Measurements from ENCODE around the gene AFTPH. TPM values are rescaled to one million over a fixed set of nuclear protein-coding genes. Genes with fewer than 3 reads are reported as not detected.

The AFTPH gene
- total RNA-seq, 3 donors from 2014 or later (not counting 1 experiment from before 2014, with no cell fraction given): 28.9 to 39.6 (median 39.5) TPM

- 14% methylated on average over 3 of the region's 3 CpGs for whole genome bisulfite sequencing (ENCODE audit: insufficient coverage)
- Mint-ChIP-seq H3K4me1 (peaks cover 36 to 44% of the 10 kb centered on the region in 2 donors), H3K4me3 (peak overlapping the region; percentile 47), H3K27ac (peak overlapping the region; percentile 22 to 33), H3K27me3 (ENCODE audit: low read depth in 2 of 2) (no peaks in the 10 kb centered on the region), H3K9me3 (no peaks in the 10 kb centered on the region), H3K36me3 (no peaks in the 10 kb centered on the region)
- intact Hi-C loops (cut with micrococcal nuclease): no loop called here
- ATAC-seq (peak in 1 of 3 donors; percentile 44), DNase-seq (no peak)
- no peak overlapping the region for H3K27ac ChIP-seq (ENCODE audit: low read length)
- no peaks in the 10 kb centered on the region for H3K27me3 ChIP-seq (ENCODE audit: control insufficient read depth, insufficient read depth, low read length)
- no peak overlapping the region for H3K4me3 ChIP-seq (ENCODE audit: low read length)
- no peaks in the 10 kb centered on the region for H3K36me3 ChIP-seq (ENCODE audit: control insufficient read depth, insufficient read depth, low read length)
- H3K4me1 ChIP-seq (ENCODE audit: control insufficient read depth, insufficient read depth, low read length): peaks cover 4% of the 10 kb centered on the region
- TF ChIP-seq, protein P1, sequence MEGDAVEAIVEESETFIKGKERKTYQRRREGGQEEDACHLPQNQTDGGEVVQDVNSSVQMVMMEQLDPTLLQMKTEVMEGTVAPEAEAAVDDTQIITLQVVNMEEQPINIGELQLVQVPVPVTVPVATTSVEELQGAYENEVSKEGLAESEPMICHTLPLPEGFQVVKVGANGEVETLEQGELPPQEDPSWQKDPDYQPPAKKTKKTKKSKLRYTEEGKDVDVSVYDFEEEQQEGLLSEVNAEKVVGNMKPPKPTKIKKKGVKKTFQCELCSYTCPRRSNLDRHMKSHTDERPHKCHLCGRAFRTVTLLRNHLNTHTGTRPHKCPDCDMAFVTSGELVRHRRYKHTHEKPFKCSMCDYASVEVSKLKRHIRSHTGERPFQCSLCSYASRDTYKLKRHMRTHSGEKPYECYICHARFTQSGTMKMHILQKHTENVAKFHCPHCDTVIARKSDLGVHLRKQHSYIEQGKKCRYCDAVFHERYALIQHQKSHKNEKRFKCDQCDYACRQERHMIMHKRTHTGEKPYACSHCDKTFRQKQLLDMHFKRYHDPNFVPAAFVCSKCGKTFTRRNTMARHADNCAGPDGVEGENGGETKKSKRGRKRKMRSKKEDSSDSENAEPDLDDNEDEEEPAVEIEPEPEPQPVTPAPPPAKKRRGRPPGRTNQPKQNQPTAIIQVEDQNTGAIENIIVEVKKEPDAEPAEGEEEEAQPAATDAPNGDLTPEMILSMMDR (IDR thresholded peaks at IDR 0.05): no peak
- H3K9me3 ChIP-seq (ENCODE audit: control insufficient read depth, insufficient read depth, low read length): no peaks in the 10 kb centered on the region
Observed at GRCh38 chr2:64534363-64534762, 10.2 kb downstream of the AFTPH start.

DNA sequence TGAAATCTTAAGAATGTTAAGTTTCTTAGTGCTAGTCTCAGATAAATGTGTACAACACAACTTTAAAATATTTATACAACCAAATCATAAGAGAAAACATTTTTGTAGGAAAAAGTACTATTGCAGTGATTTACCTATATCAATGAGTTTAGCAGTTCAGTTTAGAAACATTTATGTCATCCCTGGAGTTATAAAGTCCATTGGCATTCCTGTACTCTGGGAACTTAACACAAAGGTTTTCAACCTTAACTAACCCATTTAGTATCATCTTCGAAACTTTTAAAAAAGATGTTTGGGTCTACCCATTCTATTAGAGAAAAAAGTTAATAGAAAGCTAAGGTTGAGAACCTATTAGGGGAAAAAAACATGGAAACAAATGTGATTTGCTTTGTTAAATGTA lies 10.9 kb downstream of the AFTPH start:
- no peaks in the 10 kb centered on the region for H3K27me3 Mint-ChIP-seq (ENCODE audit: low read depth in 2 of 2)
- H3K27me3 ChIP-seq (ENCODE audit: control insufficient read depth, insufficient read depth, low read length): no peaks in the 10 kb centered on the region
- ATAC-seq: no peak
- no peaks in the 10 kb centered on the region for H3K36me3 ChIP-seq (ENCODE audit: control insufficient read depth, insufficient read depth, low read length)
- DNase-seq: no peak
- H3K4me3 ChIP-seq (ENCODE audit: low read length): no peak overlapping the region
- WGBS (ENCODE audit: insufficient coverage): no CpG with 5 or more reads among the region's 1 CpG
- no peak overlapping the region for H3K27ac ChIP-seq (ENCODE audit: low read length)
- H3K4me1 ChIP-seq (ENCODE audit: control insufficient read depth, insufficient read depth, low read length): peaks cover 4% of the 10 kb centered on the region
- peak overlapping the region in 1 of 2 donors; percentile 22 for H3K27ac Mint-ChIP-seq
- H3K9me3 Mint-ChIP-seq: no peaks in the 10 kb centered on the region
- TF ChIP-seq, protein P1 (IDR thresholded peaks at IDR 0.05): no peak
- H3K4me3 Mint-ChIP-seq: no peak overlapping the region
- intact Hi-C loops (cut with micrococcal nuclease): no loop called here
- H3K4me1 Mint-ChIP-seq: peaks cover 41 to 50% of the 10 kb centered on the region in 2 donors
- no peaks in the 10 kb centered on the region for H3K36me3 Mint-ChIP-seq
- H3K9me3 ChIP-seq (ENCODE audit: control insufficient read depth, insufficient read depth, low read length): no peaks in the 10 kb centered on the region

- H3K4me1 Mint-ChIP-seq: peaks cover 43 to 52% of the 10 kb centered on the region in 2 donors
- Histone ChIP-seq H3K27me3 (ENCODE audit: control insufficient read depth, insufficient read depth, low read length) (no peaks in the 10 kb centered on the region), H3K4me3 (ENCODE audit: low read length) (no peak overlapping the region), H3K36me3 (ENCODE audit: control insufficient read depth, insufficient read depth, low read length) (no peaks in the 10 kb centered on the region), H3K4me1 (ENCODE audit: control insufficient read depth, insufficient read depth, low read length) (peaks cover 3% of the 10 kb centered on the region), H3K27ac (ENCODE audit: low read length) (no peak overlapping the region), H3K9me3 (ENCODE audit: control insufficient read depth, insufficient read depth, low read length) (no peaks in the 10 kb centered on the region)
- ATAC-seq (no peak), DNase-seq (no peak)
- 100% methylated on average over 1 of the region's 2 CpGs for WGBS (ENCODE audit: insufficient coverage)
- no peaks in the 10 kb centered on the region for H3K36me3 Mint-ChIP-seq
- no peak overlapping the region for H3K27ac Mint-ChIP-seq
- intact Hi-C loops (cut with micrococcal nuclease): no loop called here
- H3K9me3 Mint-ChIP-seq: no peaks in the 10 kb centered on the region
- TF ChIP-seq, protein P1 (IDR thresholded peaks at IDR 0.05): no peak
- H3K4me3 Mint-ChIP-seq: no peak overlapping the region
- no peaks in the 10 kb centered on the region for H3K27me3 Mint-ChIP-seq (ENCODE audit: low read depth in 2 of 2)
Observed at GRCh38 chr2:64537991-64538390, 13.9 kb downstream of the AFTPH start.

GRCh38 chr2:64538764-64539433 lies 14.8 kb downstream of the AFTPH start:
- WGBS (ENCODE audit: insufficient coverage): 67% methylated on average over 3 of the region's 3 CpGs
- ATAC-seq (no peak), DNase-seq (no peak)
- intact Hi-C loops (cut with micrococcal nuclease): no loop called here
- H3K27me3 Mint-ChIP-seq (ENCODE audit: low read depth in 2 of 2): no peaks in the 10 kb centered on the region
- H3K27ac ChIP-seq (ENCODE audit: low read length): no peak overlapping the region
- no peaks in the 10 kb centered on the region for H3K36me3 ChIP-seq (ENCODE audit: control insufficient read depth, insufficient read depth, low read length)
- no peaks in the 10 kb centered on the region for H3K36me3 Mint-ChIP-seq
- H3K4me3 Mint-ChIP-seq: no peak overlapping the region
- no peak overlapping the region for H3K27ac Mint-ChIP-seq
- H3K4me3 ChIP-seq (ENCODE audit: low read length): no peak overlapping the region
- TF ChIP-seq, protein P1 (IDR thresholded peaks at IDR 0.05): no peak
- H3K4me1 ChIP-seq (ENCODE audit: control insufficient read depth, insufficient read depth, low read length): no peaks in the 10 kb centered on the region
- H3K27me3 ChIP-seq (ENCODE audit: control insufficient read depth, insufficient read depth, low read length): no peaks in the 10 kb centered on the region
- no peaks in the 10 kb centered on the region for H3K9me3 ChIP-seq (ENCODE audit: control insufficient read depth, insufficient read depth, low read length)
- H3K4me1 Mint-ChIP-seq: peaks cover 52 to 59% of the 10 kb centered on the region in 2 donors
- H3K9me3 Mint-ChIP-seq: no peaks in the 10 kb centered on the region

Data from natural killer cell (primary cell).